Keratinocyte (primary cell): Measurements from ENCODE around the gene ASB4. TPM values are rescaled to one million over a fixed set of nuclear protein-coding genes. Genes with fewer than 3 reads are reported as not detected.

Source experiments
- DNase-seq: peaks from one replicate; pipeline ENCODE4 v3.0.0-alpha.2; 2011; ENCODE audit warnings: low read depth, missing footprints, low spot score
- FAIRE-seq: peaks from 2 replicates; lab custom pipeline; 2011; peaks lifted over from hg19 to GRCh38; lab: Jason Lieb, UNC
- H2AFZ ChIP-seq: 2 replicates; pipeline ENCODE4 v1.6.0; 2012; ENCODE audit warnings: low read length, control low read depth, inconsistent platforms; ENCODE audit not compliant: control insufficient read depth
- H3K27ac ChIP-seq: 2 replicates; pipeline ENCODE4 v1.5.1; 2011; ENCODE audit warnings: low read length; ENCODE audit not compliant: control insufficient read depth, insufficient read depth
- H3K27me3 ChIP-seq: 3 replicates; pipeline ENCODE4 v1.6.0; 2011; ENCODE audit warnings: low read length; ENCODE audit not compliant: control insufficient read depth, insufficient read depth; ENCODE audit errors: extremely low read depth
- H3K36me3 ChIP-seq, 2 experiments: 2 replicates in 1 of 2; 3 replicates in 1 of 2; pipeline ENCODE4 v1.5.1; 2011; ENCODE audit warnings: low read length in 2 of 2, mild to moderate bottlenecking in 1 of 2; ENCODE audit not compliant: control insufficient read depth in 2 of 2, insufficient read depth in 2 of 2; ENCODE audit errors: extremely low read depth in 1 of 2
- H3K4me1 ChIP-seq: 3 replicates; pipeline ENCODE4 v1.5.1; 2011; ENCODE audit warnings: low read length; ENCODE audit not compliant: control insufficient read depth, insufficient read depth; ENCODE audit errors: extremely low read depth
- H3K4me2 ChIP-seq: 3 replicates; pipeline ENCODE4 v1.6.0; 2011; ENCODE audit warnings: low read depth, low read length; ENCODE audit not compliant: control insufficient read depth, insufficient read depth; ENCODE audit errors: extremely low read depth
- H3K4me3 ChIP-seq, 3 experiments: fragments of 200-600 bp in 1 of 3; sonication (generic) in 1 of 3; 2 replicates in 2 of 3; 3 replicates in 1 of 3; pipeline ENCODE4 v1.5.1; 2011 to 2016; ENCODE audit warnings: low read length in 3 of 3, mild to moderate bottlenecking in 3 of 3, control low read depth in 2 of 3, inconsistent platforms in 1 of 3, low read depth in 1 of 3, mixed read lengths in 1 of 3, mixed run types in 1 of 3, moderate library complexity in 1 of 3; ENCODE audit not compliant: control insufficient read depth in 2 of 3, insufficient read depth in 2 of 3; ENCODE audit errors: extremely low read depth in 1 of 3
- H3K79me2 ChIP-seq: 2 replicates; pipeline ENCODE4 v1.6.0; 2012; ENCODE audit warnings: low read length; ENCODE audit not compliant: control insufficient read depth, insufficient read depth
- H3K9ac ChIP-seq: 3 replicates; pipeline ENCODE4 v1.6.0; 2011; ENCODE audit warnings: low read length; ENCODE audit not compliant: control insufficient read depth, insufficient read depth; ENCODE audit errors: extremely low read depth
- H3K9me1 ChIP-seq: 3 replicates; pipeline ENCODE4 v1.6.0; 2011; ENCODE audit warnings: low read length; ENCODE audit not compliant: control insufficient read depth, insufficient read depth; ENCODE audit errors: extremely low read depth
- H3K9me3 ChIP-seq: 2 replicates; pipeline ENCODE4 v1.5.1; 2012; ENCODE audit warnings: low read depth, low read length; ENCODE audit not compliant: control insufficient read depth
- H4K20me1 ChIP-seq: 3 replicates; pipeline ENCODE4 v1.6.0; 2011; ENCODE audit warnings: low read length; ENCODE audit not compliant: control insufficient read depth, insufficient read depth; ENCODE audit errors: extremely low read depth
- CTCF ChIP-seq, 3 experiments: IDR thresholded peaks in 1 of 3; conservative IDR thresholded peaks in 1 of 3; optimal IDR thresholded peaks in 1 of 3; 2 replicates in 2 of 3; 3 replicates in 1 of 3; pipeline versions ENCODE3 to v1.5.1; 2011; ENCODE audit warnings: low read length in 3 of 3, mild to moderate bottlenecking in 3 of 3, moderate library complexity in 2 of 3, control low read depth in 1 of 3, inconsistent platforms in 1 of 3; ENCODE audit not compliant: insufficient read depth in 2 of 3; ENCODE audit errors: extremely low read depth in 1 of 3
- EZH2 ChIP-seq: IDR thresholded peaks from one replicate; pipeline ENCODE4 v1.6.1; 2012; ENCODE audit warnings: inconsistent platforms, mild to moderate bottlenecking, low read length, moderate library complexity
- dilution Hi-C: fragments of 300-500 bp; cut with MboI; formaldehyde crosslinking; loops from one replicate; pipeline ENCODE4 v1.7.0; 2020; ENCODE audit warnings: low sequenced_read_pairs; ENCODE audit not compliant: extremely low pct_ligation_motif_present
- polyA plus RNA-seq, 5 experiments: library from polyadenylated mRNA; depleted of rRNA in 3 of 5; stranded (reverse) in 3 of 5; stranded (forward) in 1 of 5; unstranded in 1 of 5; fragments of >200 nt; gene quantifications; 1 replicate in 1 of 5; 2 replicates in 3 of 5; 3 replicates in 1 of 5; pipeline versions ENCODE4 v1.2.1 to v1.2.3, GENCODE V29; 2011 to 2012; ENCODE audit warnings: missing spikeins in 2 of 5, low read depth in 1 of 5, low replicate concordance in 1 of 5

The ASB4 gene
- polyA plus RNA-seq, 1 donor (not counting 4 experiments of a cell fraction or from before 2014, with no cell fraction given), result not detected

DNA sequence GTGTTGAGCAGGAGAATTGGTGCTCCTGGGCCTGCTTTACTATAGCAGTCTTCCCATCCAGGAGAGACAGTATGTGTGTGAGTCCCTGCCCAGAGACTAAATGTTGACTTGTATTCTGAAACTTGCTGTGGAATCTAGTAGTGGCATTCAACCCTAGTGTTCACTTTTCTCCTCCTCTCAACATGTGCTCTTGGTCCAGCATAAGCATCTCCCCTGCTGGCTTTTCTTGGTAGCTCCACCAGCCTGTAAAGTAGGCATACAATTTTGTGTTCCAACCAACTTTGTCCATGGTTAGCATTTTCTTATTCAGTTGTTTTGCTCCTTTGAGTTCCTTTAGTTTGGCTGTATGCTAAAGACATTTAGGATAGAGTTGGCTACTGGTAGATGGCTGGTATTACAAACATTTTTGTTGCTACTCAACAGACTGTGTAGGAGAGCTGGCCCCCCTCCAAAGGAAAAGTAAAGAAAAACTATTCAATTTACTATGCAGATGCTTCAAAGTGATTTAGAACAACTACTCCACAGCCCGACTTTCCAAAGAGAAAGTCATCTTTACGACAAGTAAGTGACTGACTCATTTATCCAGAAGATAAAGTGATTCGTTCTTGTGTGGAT lies 46.0 kb downstream of the ASB4 start:
- no peak overlapping the region for H3K9ac ChIP-seq
- no peaks in the 10 kb centered on the region for H3K4me1 ChIP-seq
- no peaks in the 10 kb centered on the region for H3K79me2 ChIP-seq
- H3K4me3 ChIP-seq, result no peak overlapping the region
- no peak for FAIRE-seq
- H3K9me1 ChIP-seq, result no peaks in the 10 kb centered on the region
- H4K20me1 ChIP-seq, result no peaks in the 10 kb centered on the region
- H3K4me2 ChIP-seq, result no peak overlapping the region
- peaks cover 5% of the 10 kb centered on the region for H3K27me3 ChIP-seq
- dilution Hi-C loops, result no loop called here
- no peak for DNase-seq
- H3K27ac ChIP-seq, result no peak overlapping the region
- no peaks in the 10 kb centered on the region for H3K9me3 ChIP-seq
- H3K36me3 ChIP-seq, result no peaks in the 10 kb centered on the region
- H2AFZ ChIP-seq, result no peak overlapping the region
- TF ChIP-seq EZH2 (no peak), CTCF (optimal IDR thresholded peaks at IDR 0.05 in 1 of 3, IDR thresholded peaks at IDR 0.05 in 1 of 3, conservative IDR thresholded peaks at IDR 0.05 in 1 of 3; ENCODE audit: extremely low read depth in 1 of 3, insufficient read depth in 2 of 3, low read length in 3 of 3) (no peak)

- Histone ChIP-seq H2AFZ (no peak overlapping the region), H3K36me3 (no peaks in the 10 kb centered on the region), H3K9ac (no peak overlapping the region), H3K27ac (no peak overlapping the region), H3K79me2 (no peaks in the 10 kb centered on the region), H3K27me3 (peaks cover 5% of the 10 kb centered on the region), H3K4me2 (no peak overlapping the region), H3K9me1 (no peaks in the 10 kb centered on the region), H3K4me1 (no peaks in the 10 kb centered on the region), H3K4me3 (no peak overlapping the region), H4K20me1 (no peaks in the 10 kb centered on the region), H3K9me3 (no peaks in the 10 kb centered on the region)
- dilution Hi-C loops, result no loop called here
- FAIRE-seq, result no peak
- DNase-seq, result no peak
- no peak for TF ChIP-seq CTCF (optimal IDR thresholded peaks at IDR 0.05 in 1 of 3, IDR thresholded peaks at IDR 0.05 in 1 of 3, conservative IDR thresholded peaks at IDR 0.05 in 1 of 3; ENCODE audit: extremely low read depth in 1 of 3, insufficient read depth in 2 of 3, low read length in 3 of 3)
- no peak for TF ChIP-seq EZH2
Measured at GRCh38 chr7:95534796-95535195, 49.1 kb downstream of the ASB4 start.
